Smooth muscle cell (in vitro differentiated cells): ENCODE data around the gene SNAPC1. TPM values are rescaled to one million over a fixed set of nuclear protein-coding genes. Genes with fewer than 3 reads are reported as not detected.

Experiments
- DNase-seq: peaks from one replicate; lab custom pipeline; 2025; ENCODE audit not compliant: unreplicated experiment; lab: John Stamatoyannopoulos, UW
- H2AFZ ChIP-seq: fragments of 200-600 bp; sonication (generic); 2 replicates; pipeline ENCODE4 v1.6.0; 2016; ENCODE audit warnings: antibody characterized with exemption, low read depth, mild to moderate bottlenecking
- H3F3A ChIP-seq: fragments of 200-600 bp; sonication (generic); 2 replicates; pipeline ENCODE4 v1.6.0; 2017; ENCODE audit warnings: antibody characterized with exemption, low read depth
- H3K27ac ChIP-seq: fragments of 200-600 bp; sonication (generic); 2 replicates; pipeline ENCODE4 v1.5.1; 2016; ENCODE audit warnings: low read depth, mild to moderate bottlenecking
- H3K27me3 ChIP-seq: fragments of 200-600 bp; sonication (generic); 2 replicates; pipeline ENCODE4 v1.6.1; 2016; ENCODE audit warnings: low read depth, mild to moderate bottlenecking
- H3K36me3 ChIP-seq: fragments of 200-600 bp; sonication (generic); 2 replicates; pipeline ENCODE4 v1.5.1; 2016; ENCODE audit warnings: low read depth
- H3K4me1 ChIP-seq: fragments of 200-600 bp; sonication (generic); 2 replicates; pipeline ENCODE4 v1.5.1; 2016; ENCODE audit warnings: low read depth
- H3K4me2 ChIP-seq: fragments of 200-600 bp; sonication (generic); 2 replicates; pipeline ENCODE4 v1.6.0; 2016; ENCODE audit warnings: mild to moderate bottlenecking
- H3K4me3 ChIP-seq: fragments of 200-600 bp; sonication (generic); 2 replicates; pipeline ENCODE4 v1.5.1; 2016; ENCODE audit warnings: mild to moderate bottlenecking
- H3K79me2 ChIP-seq: fragments of 200-600 bp; sonication (generic); 2 replicates; pipeline ENCODE4 v1.6.0; 2016; ENCODE audit warnings: low read depth, mild to moderate bottlenecking
- H3K9ac ChIP-seq: fragments of 200-600 bp; sonication (generic); 2 replicates; pipeline ENCODE4 v1.6.0; 2016; ENCODE audit warnings: low read depth
- H3K9me3 ChIP-seq: fragments of 200-600 bp; sonication (generic); replicated peaks from 2 replicates; pipeline ENCODE4 v1.5.1; 2016; ENCODE audit warnings: low read depth
- H4K20me1 ChIP-seq: fragments of 200-600 bp; sonication (generic); 2 replicates; pipeline ENCODE4 v1.6.0; 2016; ENCODE audit warnings: low read depth
- WGBS: methylation state at CpG from one replicate; pipeline ENCODE4 v1.1.7; 2016; ENCODE audit warnings: low lambda C conversion rate; 5-methylcytosine and 5-hydroxymethylcytosine counted together
- polyA plus RNA-seq: library from polyadenylated mRNA; unstranded; fragments of >200 nt; fragmentation: Nextera tagmentation; extraction: Ambion mirVana; gene quantifications from 2 replicates; pipeline ENCODE4 v1.2.1, GENCODE V29; 2016
- total RNA-seq: library from RNA; depleted of rRNA; stranded (reverse); fragments of >200 nt; gene quantifications from 2 replicates; pipeline ENCODE4 v1.2.3, GENCODE V29; 2014
- TF ChIP-seq, protein P1 (sequence below): fragments of 200-600 bp; sonication (generic); IDR thresholded peaks from 2 replicates; pipeline ENCODE4 v1.5.1; 2017; ENCODE audit warnings: borderline replicate concordance, mild to moderate bottlenecking, antibody characterized with exemption; ENCODE audit not compliant: insufficient read depth, poor library complexity, severe bottlenecking

SNAPC1 gene
- total and polyA plus RNA-seq, 2 experiments from 2014 or later, result 6.1 to 13.5 TPM

DNA sequence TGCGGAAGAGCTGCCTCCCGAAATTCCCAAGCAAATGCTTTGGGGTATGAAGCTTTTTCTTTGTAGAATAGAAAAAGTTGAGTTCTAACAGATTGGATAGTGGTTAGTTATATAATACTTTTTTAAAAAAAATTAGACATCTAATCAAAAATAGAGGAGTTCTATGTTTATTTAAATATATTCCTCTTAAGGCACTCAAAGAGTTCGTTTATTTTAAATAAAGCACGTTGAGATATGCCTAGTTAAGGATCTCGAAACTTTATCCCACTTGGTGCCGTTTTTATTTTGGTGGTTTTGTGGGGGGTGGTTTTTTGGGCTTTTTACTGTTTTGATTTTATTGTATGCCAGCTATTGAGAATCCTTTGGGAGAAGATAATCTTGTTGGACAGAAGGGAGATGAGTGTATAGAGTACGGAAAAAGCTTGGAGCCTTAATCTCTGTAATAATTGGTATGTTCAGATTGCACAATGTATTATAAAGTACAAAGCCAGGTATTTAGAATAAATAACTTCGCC, 10.7 kb upstream of the SNAPC1 start:
- H2AFZ ChIP-seq, result no peak overlapping the region

GRCh38 chr14:61752626-61753025, 9.6 kb upstream of the SNAPC1 start:
- Histone ChIP-seq H3K79me2 (peaks cover 6% of the 10 kb centered on the region), H3K36me3 (peaks cover 11% of the 10 kb centered on the region), H3K4me2 (no peak overlapping the region), H3K9ac (no peak overlapping the region), H3K4me3 (no peak overlapping the region), H3K9me3 (no peaks in the 10 kb centered on the region), H3F3A (peaks cover 39% of the 10 kb centered on the region), H3K27ac (peak overlapping the region; percentile 42), H4K20me1 (peaks cover 12% of the 10 kb centered on the region), H2AFZ (no peak overlapping the region), H3K4me1 (no peaks in the 10 kb centered on the region), H3K27me3 (no peaks in the 10 kb centered on the region)
- no peak for DNase-seq
- 46% methylated on average over 4 of the region's 4 CpGs for WGBS
- TF ChIP-seq, protein P1, sequence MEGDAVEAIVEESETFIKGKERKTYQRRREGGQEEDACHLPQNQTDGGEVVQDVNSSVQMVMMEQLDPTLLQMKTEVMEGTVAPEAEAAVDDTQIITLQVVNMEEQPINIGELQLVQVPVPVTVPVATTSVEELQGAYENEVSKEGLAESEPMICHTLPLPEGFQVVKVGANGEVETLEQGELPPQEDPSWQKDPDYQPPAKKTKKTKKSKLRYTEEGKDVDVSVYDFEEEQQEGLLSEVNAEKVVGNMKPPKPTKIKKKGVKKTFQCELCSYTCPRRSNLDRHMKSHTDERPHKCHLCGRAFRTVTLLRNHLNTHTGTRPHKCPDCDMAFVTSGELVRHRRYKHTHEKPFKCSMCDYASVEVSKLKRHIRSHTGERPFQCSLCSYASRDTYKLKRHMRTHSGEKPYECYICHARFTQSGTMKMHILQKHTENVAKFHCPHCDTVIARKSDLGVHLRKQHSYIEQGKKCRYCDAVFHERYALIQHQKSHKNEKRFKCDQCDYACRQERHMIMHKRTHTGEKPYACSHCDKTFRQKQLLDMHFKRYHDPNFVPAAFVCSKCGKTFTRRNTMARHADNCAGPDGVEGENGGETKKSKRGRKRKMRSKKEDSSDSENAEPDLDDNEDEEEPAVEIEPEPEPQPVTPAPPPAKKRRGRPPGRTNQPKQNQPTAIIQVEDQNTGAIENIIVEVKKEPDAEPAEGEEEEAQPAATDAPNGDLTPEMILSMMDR, result no peak

More for the DNA sequence above, 10.7 kb upstream of the SNAPC1 start:
- WGBS, result 87% methylated on average over 8 of the region's 8 CpGs
- H4K20me1 ChIP-seq, result peaks cover 23% of the 10 kb centered on the region
- H3K4me2 ChIP-seq, result peak overlapping the region; percentile 1
- peaks cover 46% of the 10 kb centered on the region for H3F3A ChIP-seq
- no peak for DNase-seq
- TF ChIP-seq, protein P1, result no peak
- H3K4me1 ChIP-seq, result no peaks in the 10 kb centered on the region
- H3K9me3 ChIP-seq, result no peaks in the 10 kb centered on the region
- H3K36me3 ChIP-seq, result peaks cover 21% of the 10 kb centered on the region
- no peaks in the 10 kb centered on the region for H3K27me3 ChIP-seq
- H3K27ac ChIP-seq, result peak overlapping the region; percentile 42
- H3K4me3 ChIP-seq, result no peak overlapping the region
- H3K79me2 ChIP-seq, result peaks cover 10% of the 10 kb centered on the region
- H3K9ac ChIP-seq, result no peak overlapping the region

DNA sequence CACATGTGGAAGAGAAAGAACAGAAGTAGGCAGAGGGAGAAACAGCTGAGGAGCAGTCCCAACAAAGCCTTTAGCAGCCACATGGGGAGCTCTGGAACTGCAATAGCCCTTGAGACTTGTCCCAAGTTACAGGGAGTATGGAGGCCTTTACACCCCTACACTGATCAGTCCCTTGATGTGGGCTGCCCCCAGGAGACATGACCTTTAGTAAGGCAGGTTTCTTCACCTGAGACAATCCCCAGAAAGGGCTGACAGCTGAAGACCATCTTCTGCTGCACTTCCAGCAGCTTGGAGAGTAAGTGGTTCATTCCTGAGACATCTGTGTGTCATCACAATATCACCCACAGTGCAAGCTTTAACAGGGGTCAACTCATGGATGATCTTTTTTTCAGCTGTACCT, 8.6 kb upstream of the SNAPC1 start:
- peaks cover 39% of the 10 kb centered on the region for H3F3A ChIP-seq
- H3K9ac ChIP-seq, result no peak overlapping the region
- no peak overlapping the region for H3K27ac ChIP-seq
- no peak overlapping the region for H3K4me3 ChIP-seq
- no peaks in the 10 kb centered on the region for H3K27me3 ChIP-seq
- DNase-seq, result no peak
- H3K36me3 ChIP-seq, result peaks cover 2% of the 10 kb centered on the region
- no peaks in the 10 kb centered on the region for H3K79me2 ChIP-seq
- H3K9me3 ChIP-seq, result no peaks in the 10 kb centered on the region
- no peaks in the 10 kb centered on the region for H3K4me1 ChIP-seq
- peaks cover 4% of the 10 kb centered on the region for H4K20me1 ChIP-seq
- no peak overlapping the region for H3K4me2 ChIP-seq
- H2AFZ ChIP-seq, result no peak overlapping the region
- TF ChIP-seq, protein P1, result no peak
